GM19351 (cell line): ENCODE data around the gene LCNL1.

Source experiments
- ATAC-seq: cut with Tn5 transposase; IDR thresholded peaks from one replicate; pipeline ENCODE4 v1.9.1; 2021; ENCODE audit warnings: mild to moderate bottlenecking, moderate library complexity; ENCODE audit not compliant: unreplicated experiment

Gene LCNL1

DNA sequence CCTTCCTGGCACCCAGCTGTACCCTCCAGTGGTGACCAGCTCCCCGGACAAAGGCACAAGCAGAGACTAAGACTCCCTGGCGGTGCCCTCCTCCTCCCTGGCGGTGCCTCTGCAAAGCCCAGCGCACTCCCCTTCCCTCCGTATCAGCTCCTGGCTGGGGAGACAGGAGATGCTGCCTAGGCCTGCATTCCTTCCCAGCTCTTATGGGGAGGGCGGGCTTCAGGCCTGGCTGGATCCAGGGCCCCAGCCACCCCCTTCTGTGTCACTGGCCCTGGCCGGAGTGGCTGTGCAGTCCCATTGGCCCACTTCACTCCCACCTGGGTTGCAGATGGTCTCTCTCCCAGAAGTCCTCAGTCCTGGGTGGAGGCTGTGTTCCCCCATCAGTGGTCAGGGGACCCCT is 24.3 kb upstream of the LCNL1 start:
- ATAC-seq: no peak

DNA sequence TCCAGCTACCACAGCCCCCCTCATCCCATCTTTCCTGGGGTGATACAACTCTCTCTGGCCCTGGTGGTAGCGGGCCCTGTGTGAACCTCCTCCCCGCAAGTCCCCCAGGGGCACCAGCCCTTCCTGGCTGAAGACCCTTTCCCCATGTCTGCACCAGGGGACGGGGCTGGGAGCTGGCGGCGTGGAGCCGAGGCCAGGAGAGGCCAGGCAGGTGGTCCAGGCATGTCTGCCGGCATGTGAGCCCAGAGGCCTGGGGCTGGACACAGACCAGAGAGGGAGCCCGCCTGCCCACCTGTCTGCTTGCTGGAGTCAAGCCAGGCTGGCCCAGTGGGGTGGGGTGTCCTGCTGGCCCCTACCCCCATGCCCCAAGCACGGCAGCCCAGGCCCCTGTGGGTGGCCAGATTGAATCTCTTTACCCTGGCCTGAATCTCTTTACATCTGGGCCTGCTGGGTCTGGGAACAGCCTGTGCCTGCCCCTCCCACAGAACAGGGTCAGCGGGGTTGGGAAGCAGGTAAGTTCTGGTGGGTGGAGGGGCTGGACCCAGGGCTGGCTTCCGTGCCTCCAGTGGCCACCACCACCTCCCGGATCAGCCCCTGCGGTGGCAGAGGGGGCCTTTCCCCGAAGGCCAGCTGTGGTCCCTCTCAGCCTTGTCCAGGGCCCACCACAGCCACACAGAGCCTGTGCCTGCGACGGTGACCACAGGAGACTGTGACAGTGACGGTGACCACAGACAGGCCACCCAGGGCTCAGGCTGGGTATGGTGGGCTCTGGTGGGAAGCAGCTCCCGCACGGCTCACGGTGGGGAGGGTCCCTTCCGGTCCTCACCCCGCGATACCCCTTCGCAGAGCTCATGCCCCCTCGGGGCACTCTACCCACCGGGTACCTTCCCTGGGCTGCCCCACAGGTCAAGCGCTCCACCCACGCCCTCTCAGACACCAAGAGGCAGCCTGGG is 23.6 kb upstream of the LCNL1 start:
- ATAC-seq: no peak

DNA sequence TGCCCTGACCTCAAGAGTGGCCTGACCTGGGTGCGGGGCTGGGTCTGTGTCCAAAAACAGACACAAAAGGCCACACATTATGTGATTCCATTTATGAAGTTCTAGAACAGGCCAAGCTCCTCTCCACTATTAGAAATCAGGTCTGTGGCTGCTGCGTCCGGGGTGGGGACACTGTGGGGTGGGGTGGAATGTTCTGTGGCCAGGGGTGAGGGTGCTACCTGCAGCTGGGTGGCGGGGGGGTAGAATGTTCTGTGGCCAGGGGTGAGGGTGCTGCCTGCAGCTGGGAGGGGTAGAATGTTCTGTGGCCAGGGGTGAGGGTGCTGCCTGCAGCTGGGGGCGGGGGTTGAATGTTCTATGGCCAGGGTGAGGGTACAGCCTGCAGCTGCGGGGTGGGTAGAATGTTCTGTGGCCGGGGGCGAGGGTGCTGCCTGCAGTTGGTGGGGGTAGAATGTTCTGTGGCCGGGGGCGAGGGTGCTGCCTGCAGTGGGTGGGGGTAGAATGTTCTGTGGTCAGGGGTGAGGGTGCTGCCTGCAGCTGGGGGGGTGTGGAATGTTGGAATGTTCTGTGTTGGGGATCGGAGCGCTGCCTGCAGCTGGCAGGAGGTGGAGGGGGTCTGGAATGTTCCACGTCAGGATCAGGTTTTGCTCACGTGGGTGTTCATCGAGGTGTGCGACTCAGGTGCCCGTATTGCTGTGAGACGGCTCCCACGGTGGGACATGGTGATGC is 22.4 kb upstream of the LCNL1 start:
- no peak for ATAC-seq

DNA sequence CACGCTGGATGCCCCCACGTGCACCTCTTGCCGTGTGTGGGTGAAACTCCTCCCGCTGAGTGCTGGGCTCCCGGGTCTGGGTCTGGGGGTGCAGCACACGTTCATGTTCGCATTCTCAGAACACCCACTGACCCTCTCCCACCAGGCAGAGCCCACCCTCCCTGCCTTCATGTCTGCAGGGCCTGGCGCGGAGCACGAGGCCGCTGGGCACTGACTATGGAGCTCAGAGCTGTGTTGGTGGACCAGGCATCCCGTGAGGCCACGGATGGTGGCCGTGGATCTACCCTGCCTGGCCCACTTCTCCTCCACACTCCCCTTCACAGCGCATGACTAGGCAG is 21.9 kb upstream of the LCNL1 start:
- no peak for ATAC-seq

DNA sequence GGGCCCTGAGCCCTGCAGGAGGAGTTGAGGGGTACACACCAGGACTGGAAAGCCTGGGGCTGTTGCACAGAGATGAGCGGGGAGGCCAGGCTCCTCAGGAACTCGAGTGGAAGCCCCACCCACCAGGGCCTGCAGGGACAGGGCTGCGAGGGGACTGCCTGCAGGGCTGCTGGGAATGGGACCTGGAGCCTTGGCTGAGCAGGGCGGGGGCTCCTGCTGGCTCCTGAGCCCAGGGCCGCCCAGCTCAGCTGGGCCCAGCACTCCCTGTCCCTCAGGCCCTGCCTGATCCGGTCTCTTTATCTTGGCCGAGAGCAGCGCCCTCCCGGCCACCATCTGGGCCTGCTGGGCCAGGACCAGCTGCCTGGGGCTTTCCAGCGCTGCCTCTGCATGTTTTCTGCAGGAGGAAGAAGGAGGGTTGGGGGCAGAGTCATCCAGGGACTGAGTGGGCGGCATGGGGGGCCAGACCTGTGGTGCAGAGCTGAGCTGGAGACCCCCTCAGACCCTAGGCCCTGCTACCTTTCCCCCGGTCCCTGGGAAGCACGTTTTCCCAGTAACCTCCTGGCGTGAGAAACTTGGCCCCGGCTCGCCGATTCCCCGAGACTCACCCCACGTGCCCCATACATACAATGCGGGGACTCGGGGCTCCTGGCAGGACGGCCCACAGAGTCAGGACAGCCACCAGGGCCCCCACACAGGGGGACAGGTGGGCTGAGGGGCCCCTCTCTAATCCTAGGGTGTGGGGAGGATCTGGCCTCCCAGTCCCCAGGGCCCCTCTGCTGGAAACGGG is 21.3 kb upstream of the LCNL1 start:
- ATAC-seq: no peak

DNA sequence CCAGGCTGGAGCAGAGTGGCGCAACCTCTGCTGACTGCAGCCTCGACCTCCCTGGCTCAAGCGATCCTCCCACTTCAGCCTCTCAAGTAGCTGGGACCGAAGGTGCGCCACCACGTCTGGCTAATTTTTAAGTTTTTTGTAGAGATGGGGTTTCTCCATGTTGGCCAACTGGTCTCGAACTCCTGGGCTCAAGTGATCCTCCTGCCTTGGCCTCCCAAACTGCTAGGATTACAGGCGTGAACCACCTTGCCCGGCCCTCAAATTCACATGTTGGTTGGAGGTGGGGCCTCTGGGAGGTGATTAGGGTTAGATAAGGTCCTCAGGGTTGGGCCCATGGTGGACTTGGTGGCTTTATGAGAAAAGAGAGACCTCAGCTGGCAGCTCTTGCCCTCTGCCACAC is 20.6 kb upstream of the LCNL1 start:
- no peak for ATAC-seq

DNA sequence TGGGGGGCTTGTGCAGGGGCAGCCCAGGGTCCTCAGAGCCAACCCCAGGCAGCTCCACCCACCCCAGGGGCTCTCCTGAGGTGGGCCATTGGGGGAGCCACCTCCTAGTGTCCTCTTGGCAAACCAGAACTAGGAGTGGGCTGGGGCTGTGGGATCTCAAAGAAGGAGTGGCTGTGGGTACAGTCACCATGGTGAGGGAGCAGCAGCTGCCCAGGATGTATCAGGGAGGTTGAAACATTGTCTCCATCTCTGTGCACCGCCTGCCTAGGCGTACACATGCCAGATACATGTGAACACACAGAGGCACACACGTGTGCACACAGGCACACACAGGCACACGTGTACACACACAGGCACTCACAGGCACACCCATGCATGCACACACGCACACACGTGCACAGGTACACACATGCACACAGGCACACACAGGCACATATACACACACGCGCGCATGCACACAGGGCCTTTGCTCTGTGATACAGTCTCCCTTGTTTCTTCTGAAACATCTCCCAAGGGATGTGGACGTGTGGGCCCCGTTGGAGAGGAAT is 20.0 kb upstream of the LCNL1 start:
- no peak for ATAC-seq

DNA sequence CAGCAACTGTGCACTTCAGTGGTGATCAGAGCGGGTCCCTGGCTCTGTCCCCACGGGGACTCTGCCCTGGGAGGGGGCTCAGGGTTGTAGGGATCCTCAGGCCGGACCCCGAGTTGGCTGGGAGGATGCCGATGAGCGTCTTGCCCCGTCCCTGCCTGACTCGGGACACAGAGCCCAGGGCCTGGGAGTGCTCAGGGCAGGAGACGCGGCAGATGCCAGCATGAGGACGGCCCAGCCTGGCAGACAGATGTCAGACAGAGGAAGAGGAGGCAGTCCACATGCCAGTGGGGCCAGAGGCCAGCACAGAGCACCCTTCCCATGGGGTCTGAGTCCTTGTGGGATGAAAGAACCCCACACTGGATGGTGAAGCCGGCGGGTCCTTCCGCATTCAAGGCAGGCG is 19.5 kb upstream of the LCNL1 start:
- no peak for ATAC-seq

DNA sequence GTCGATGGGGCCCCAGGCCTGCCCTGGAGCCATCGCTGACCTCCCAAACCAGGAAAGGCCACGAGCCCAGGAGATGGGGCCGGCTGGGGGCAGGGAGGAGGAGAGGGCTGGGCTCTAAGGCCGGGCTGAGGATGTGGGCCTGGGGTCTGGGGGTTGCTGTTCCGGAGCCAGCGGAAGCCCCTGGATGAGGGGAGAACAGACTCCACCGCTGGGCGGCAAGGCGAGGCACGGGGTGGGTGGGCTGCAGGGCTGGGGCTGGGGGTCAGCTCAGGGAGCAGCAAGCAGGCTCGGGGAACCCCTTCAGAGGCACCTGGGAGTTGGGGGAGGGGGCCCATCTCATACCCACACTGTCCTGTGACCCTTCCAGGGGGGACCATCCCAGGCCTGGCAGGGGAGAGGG is 19.0 kb upstream of the LCNL1 start:
- ATAC-seq: no peak

DNA sequence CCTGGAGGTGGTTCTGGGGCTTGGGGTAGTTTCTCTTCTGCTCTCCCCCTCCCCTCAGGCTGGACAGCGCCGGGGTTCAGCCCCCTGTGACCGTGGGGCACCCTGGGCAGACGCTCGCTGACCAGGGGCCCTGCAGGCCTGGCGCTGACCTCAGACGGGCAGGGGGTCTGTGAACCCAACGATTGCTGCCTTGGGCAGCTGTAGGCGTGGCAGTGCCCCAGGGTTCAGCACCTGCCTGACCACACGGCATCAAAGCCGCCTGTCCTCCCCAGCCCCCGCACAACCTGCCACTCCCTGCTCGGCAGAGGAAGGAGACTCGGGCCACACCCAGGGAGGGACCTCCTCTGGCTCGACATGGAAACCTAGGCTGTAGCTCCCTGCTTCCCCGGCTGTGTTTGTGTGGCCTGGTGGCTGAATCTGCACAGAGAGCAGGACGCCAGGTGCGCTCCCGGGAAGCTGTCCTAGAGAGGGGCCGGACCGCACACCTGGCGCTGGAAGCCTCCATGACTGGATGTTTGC is 18.6 kb upstream of the LCNL1 start:
- ATAC-seq: no peak

DNA sequence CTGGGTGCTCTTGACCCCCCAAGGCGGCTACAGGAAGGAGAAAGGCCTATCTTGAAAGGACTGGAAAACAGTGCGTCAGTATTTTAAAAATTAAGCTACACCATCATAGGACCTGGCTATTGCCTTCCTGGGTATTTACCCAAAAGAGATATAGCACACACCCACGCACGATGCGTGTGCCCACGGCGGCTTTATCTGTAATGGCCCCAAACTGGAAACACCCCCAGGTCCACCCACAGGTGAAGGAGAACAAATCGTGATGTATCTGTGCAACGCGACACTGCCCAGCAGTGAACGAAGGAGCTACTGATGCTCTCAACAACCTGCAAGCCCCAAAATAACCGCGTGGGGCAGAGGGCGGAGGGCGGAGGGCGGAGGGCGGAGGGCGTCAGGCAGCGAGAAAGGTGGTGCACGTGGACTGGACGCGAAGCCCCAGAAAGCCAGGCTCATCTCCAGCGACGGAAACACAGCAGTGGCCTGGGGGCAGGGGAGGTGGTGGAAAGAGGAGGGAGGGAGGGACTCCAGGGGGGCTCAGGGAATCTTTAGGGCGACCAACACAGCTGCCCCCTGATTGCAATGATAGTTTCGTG is 17.9 kb upstream of the LCNL1 start:
- no peak for ATAC-seq

DNA sequence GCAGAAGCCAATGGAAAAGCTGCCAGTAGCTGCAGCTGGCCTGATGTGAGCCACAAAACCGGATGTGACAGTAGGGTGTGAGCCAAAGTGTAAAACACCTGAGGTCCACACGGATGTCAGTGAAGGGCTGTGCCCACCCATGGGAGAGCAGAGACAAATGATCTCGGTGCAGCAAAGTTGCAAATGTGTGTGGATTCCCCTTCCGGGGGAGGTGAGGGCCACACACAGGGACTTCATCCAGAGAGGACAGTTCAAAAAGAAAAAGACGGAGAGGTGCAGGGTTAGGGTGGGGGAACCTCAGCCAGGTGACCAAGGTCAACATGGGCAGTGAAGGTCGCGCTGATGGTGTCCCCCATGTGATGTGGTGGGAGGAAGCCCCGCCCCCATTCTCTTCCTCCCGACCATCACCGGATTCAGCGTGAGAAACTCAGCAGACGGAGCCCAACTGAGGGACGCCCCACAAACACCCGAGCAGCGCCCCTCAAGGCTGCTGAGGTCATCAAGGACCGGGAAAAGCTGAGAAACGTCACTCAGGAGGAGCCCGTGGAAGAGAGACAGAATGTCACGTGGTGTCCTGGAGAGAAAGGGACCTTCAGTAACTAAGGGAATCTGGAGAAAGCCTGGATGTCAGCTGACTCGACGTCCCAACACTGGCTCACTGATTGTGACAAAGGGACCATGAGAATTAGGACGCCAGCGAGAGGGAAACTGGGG is 16.9 kb upstream of the LCNL1 start:
- no peak for ATAC-seq

DNA sequence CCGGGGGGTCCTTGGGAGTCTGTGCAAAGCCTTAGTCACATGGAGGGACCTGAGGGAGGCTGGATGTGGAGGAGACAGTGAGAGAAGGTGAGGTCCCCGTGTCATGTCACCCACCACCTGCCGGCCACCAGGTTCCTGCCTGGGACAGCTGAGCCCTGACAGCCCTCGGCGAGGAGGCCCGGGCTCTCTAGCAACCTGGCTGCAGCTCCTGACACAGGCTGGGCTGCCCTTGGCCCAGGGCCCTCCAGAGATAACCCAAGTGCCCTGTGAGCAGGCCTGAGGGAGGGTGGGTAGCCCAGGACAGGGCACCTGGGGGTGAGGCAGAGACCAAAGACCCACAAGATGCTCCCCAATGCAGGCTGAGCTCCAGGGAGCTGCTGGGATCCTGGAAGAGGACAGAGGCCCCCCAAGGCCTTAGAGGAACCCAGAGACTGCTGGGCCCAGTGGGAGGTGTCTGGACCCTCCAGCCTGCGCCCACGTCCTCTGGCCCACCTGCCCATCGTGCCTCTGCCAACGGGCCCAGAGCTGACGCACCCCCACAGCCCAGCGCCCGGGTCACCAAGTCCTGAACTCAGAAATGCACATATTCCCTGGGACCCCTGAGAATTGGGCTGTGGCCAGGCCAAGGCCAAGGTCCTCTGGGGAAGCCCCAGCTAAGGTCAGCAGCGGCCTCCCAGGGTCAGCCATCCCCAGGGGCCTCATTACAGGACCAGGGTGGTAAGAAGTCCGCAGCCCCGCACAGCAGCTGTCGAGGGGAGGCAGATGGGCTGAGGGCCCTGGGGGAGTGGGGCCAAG is 14.3 kb upstream of the LCNL1 start:
- ATAC-seq: no peak

DNA sequence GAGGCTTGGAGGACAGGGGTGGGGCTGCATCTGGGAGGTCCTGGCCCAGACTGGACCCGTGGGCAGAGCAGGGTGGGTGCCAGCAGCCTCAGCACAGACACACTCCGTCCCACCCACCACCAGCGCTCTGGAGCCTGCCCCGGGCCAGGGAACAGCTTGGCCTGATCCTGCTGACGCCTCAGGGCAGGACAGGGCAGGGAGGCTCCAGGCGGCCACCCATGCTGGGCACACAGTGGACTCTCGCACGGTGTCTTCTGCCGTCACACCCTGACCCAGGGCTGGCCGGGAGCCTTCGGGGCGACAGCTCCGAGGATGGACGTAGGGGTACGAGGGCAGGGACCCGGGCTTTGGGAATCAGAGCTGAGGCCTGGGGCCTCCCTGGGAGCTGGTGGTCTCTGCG is 13.6 kb upstream of the LCNL1 start:
- ATAC-seq: no peak

DNA sequence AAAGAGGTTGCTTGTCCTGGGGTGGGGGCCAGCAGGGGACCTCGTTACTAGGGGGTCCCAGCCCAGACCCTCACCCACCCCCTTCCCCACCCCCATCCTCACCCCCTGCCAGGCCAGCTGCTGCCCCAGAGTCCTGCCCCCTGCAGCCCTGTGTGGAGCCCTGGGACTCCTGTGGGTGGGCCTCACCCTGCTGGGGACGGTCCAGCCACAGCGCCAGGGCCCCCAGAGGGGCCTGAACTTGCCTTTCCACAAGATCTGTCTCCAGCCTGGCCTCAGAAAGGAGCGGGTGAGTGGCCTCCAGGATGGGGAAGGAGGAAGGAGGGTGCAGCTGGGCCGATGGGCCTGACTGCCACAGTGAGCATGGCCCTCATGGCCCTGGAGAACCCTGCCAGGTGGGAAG is 13.0 kb upstream of the LCNL1 start:
- no peak for ATAC-seq

DNA sequence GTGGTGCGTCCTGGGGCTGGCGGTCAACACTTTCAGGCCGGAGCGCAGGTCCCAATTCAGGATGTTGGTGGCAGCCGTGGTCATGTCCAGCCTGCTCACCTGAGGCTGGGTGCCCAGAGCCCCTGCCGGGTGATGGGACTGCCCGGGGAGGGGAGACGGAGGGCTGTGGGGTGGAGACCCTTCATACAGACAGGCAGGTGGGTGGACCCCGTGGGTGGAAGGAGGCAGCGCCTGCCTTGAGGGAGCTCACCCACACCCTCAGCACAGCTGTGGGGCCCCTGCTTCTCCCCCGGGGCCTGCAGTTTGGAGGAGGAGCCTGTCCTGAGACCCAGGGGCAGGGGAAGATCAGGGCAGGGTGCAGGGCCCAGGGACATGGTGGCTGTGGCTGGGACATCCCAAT is 12.4 kb upstream of the LCNL1 start:
- no peak for ATAC-seq

DNA sequence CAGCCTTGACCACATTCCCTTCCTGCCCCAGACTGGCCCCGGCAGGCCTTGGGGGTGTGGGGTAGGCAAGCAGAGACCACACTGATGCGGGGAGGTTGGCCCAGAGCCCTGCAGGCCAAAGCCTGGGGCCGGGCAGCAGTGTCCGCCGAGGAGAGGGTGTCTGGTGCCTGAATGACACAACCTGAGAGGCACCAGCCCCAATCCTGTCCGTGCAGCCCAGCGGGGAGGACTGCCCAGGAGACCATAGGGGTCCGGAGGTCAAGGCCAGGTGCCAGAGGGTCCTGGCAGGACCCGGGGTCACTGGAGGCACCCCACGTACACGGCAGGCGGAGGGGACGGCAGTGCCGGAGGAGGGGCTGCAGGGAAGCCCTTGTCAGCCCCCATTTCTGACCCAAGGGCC is 11.0 kb upstream of the LCNL1 start:
- ATAC-seq: no peak

DNA sequence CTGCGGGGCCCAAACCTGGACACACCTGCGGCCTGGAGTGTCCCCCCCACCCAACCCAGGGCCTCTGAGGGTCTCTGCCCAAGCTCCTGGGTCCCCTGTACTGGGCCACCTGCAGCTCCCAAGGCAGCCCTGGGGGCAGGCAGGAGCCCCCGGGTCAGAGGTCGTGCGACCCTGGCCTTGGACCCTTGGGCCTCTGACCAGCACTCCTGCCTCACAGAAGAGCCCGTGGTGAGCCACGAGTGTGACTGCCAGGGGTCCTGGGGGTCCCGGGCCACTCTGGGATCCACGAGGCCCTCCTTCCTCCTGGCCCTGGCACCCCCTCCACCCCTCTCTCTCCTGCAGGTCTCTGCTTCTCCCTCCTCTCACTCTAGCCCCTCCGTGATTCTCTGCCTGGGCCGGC is 10.5 kb upstream of the LCNL1 start:
- no peak for ATAC-seq

DNA sequence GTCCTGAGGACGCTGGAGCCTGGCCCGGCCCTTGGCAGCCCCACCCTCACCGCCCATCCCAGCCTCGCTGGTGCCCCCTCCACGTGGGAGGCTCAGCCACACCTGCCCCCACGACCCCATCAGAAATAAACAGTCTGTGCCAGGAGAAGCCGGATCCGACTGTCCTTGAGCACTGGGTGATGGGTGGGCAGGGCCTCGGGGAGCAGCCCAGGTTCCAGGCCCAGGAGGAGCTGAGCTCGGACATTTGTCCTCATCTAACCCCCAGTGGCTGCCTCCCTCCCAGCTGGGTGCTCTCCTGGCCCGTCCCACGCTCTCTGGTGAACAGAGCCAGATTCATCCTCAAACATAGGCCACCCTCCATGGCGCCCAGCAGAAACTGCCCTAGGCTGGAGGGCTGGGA is 10.1 kb upstream of the LCNL1 start:
- no peak for ATAC-seq
